CD4-positive, alpha-beta T cell treated with Interferon alpha-2 for 1 hour (primary cell): Measurements from ENCODE around the gene ZNF747.
"Not testable (repeated sequence)": the region's sequence is repeated elsewhere in the genome, so short reads cannot be mapped to it uniquely, and the experiment has no call there.

Source experiments
- DNase-seq, 2 donors: peaks; one replicate each; pipeline ENCODE4 v3.0.0-alpha.2; 2020 to 2022

ZNF747 gene

GRCh38 chr16:30557957-30558788, 23.5 kb upstream of the ZNF747 start, which contains the start of gene ZNF764:
ZNF764 (minus strand) TSS chr16:30558374; CDS start chr16:30558182, 192 bp downstream.
- DNase-seq, result peak; percentile 98 to 99

GRCh38 chr16:30557707-30557956, 23.0 kb upstream of the ZNF747 start:
- DNase-seq, result no peak

GRCh38 chr16:30556125-30556473, 21.4 kb upstream of the ZNF747 start:
- no peak for DNase-seq

- DNase-seq, result no peak
Observed at GRCh38 chr16:30555315-30556124, 20.9 kb upstream of the ZNF747 start.

GRCh38 chr16:30554557-30555314, 20.1 kb upstream of the ZNF747 start:
- no peak for DNase-seq

- DNase-seq, result no peak
Observed at GRCh38 chr16:30553393-30553899, 18.8 kb upstream of the ZNF747 start.

GRCh38 chr16:30552956-30553355, 18.3 kb upstream of the ZNF747 start:
- DNase-seq, result no peak

- peak; percentile 69 to 87 for DNase-seq
Observed at GRCh38 chr16:30551781-30552180, 17.1 kb upstream of the ZNF747 start.

- DNase-seq, result no peak
Observed at GRCh38 chr16:30548416-30549253, 14.0 kb upstream of the ZNF747 start.

GRCh38 chr16:30546115-30546514, 11.5 kb upstream of the ZNF747 start:
- no peak for DNase-seq

GRCh38 chr16:30543067-30543466, 8.4 kb upstream of the ZNF747 start:
- no peak for DNase-seq

GRCh38 chr16:30541502-30542329, 7.1 kb upstream of the ZNF747 start:
- DNase-seq, result no peak

- not testable (repeated sequence) for DNase-seq
Observed at GRCh38 chr16:30540916-30541464, 6.3 kb upstream of the ZNF747 start.

GRCh38 chr16:30539986-30540526, 5.4 kb upstream of the ZNF747 start:
- DNase-seq, result not testable (repeated sequence)

GRCh38 chr16:30539000-30539964, 4.6 kb upstream of the ZNF747 start:
- DNase-seq, result no peak

GRCh38 chr16:30536391-30537024, 1.9 kb upstream of the ZNF747 start:
- DNase-seq, result not testable (repeated sequence)

GRCh38 chr16:30535777-30536190, 1.1 kb upstream of the ZNF747 start:
- DNase-seq, result peak; percentile 62 to 66

GRCh38 chr16:30535106-30535776, 583 bp upstream of the ZNF747 start:
- DNase-seq, result peak; percentile 55 to 69
